Measurements from ENCODE around the gene ENO4. TPM values are rescaled to one million over a fixed set of nuclear protein-coding genes. Genes with fewer than 3 reads are reported as not detected.

The ENO4 gene
- total RNA-seq, 1 donor, result 0.27 TPM

DNA sequence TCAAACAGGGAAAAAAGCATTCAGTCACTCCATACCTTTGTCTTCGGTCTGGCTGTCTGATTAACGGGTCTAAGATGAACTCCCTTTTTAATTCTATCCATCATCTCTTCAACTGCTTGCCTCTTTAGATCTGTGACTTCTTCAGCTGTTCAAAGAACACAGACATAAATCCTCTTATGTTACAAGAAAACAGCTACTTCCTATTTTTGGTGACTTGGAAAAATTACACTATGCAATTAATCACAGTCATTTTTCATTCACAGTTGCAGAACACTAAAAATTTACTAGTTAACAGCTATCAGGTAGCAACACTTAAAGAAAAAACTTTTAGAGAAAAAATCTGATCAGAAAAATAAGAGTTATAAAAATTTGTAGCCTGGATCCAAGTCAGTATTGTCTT, 66.0 kb downstream of the ENO4 start:
- TF ChIP-seq, protein P1, sequence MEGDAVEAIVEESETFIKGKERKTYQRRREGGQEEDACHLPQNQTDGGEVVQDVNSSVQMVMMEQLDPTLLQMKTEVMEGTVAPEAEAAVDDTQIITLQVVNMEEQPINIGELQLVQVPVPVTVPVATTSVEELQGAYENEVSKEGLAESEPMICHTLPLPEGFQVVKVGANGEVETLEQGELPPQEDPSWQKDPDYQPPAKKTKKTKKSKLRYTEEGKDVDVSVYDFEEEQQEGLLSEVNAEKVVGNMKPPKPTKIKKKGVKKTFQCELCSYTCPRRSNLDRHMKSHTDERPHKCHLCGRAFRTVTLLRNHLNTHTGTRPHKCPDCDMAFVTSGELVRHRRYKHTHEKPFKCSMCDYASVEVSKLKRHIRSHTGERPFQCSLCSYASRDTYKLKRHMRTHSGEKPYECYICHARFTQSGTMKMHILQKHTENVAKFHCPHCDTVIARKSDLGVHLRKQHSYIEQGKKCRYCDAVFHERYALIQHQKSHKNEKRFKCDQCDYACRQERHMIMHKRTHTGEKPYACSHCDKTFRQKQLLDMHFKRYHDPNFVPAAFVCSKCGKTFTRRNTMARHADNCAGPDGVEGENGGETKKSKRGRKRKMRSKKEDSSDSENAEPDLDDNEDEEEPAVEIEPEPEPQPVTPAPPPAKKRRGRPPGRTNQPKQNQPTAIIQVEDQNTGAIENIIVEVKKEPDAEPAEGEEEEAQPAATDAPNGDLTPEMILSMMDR (IDR thresholded peaks at IDR 0.05; ENCODE audit: insufficient read depth, low read length), result no peak
- DNase-seq (ENCODE audit: low read depth), result no peak

DNA sequence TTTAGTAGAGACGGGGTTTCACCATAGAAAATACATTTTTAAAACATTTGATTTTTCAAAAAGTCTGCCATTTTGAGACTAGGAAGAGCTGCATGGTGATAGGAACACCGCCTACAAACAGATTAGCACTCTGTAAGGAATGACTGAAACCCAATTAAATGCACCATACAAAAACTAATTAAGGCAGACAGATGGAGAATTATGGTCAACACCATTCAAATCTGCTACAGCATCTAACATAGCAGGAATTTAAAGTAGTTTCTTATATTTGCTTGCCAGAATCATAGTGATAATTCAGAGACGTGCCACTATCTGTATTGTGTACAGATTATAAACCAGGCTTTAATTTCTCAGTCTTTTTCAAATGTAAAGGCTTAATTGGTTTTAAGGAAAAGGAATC, 68.2 kb downstream of the ENO4 start:
- no peak for DNase-seq (ENCODE audit: low read depth)
- no peak overlapping the region for H3K4me3 ChIP-seq (ENCODE audit: low read depth, low read length)
- TF ChIP-seq, protein P1 (IDR thresholded peaks at IDR 0.05; ENCODE audit: insufficient read depth, low read length), result no peak

More for the DNA sequence above, 66.0 kb downstream of the ENO4 start:
- H3K4me3 ChIP-seq (ENCODE audit: low read depth, low read length), result no peak overlapping the region

DNA sequence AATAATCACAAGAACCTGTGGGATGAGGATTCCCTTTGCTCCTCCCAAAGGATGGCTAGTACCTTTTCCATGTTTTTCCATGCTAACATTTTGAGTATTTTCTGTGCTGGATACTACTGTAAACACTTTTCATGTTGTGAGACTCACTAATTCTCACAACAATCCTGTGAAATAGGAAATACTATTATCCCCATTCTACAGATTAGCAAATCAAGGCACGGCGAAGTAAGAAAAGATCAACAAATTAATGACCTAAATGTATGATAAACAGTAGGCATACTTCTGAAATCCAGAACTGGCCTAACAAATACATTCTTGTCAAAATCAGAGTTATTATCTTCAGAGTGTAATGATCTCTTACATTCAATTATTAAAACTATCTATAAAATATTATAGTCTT, 69.3 kb downstream of the ENO4 start:
- TF ChIP-seq, protein P1 (IDR thresholded peaks at IDR 0.05; ENCODE audit: insufficient read depth, low read length), result no peak
- no peak overlapping the region for H3K4me3 ChIP-seq (ENCODE audit: low read depth, low read length)
- DNase-seq (ENCODE audit: low read depth), result no peak

DNA sequence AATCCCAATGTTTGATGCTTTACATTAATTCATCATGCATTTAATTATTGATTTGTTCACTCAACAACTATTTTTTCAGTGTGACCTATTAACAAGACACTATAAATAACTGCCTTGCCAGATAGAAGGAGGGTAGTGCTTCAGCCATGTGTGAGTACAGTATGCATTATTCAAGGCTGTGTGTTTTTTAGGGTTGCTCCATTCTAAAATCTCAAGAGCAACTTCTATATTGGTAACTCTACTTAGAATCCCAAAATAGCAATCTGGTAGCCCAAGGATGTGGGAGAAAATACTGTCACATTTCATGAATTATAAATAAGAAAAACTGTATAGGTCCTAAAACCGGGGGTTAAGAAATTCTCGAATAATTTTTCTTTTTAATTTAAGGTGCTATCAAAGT, 69.9 kb downstream of the ENO4 start:
- TF ChIP-seq, protein P1 (IDR thresholded peaks at IDR 0.05; ENCODE audit: insufficient read depth, low read length), result no peak
- no peak overlapping the region for H3K4me3 ChIP-seq (ENCODE audit: low read depth, low read length)
- no peak for DNase-seq (ENCODE audit: low read depth)

GRCh38 chr10:116919706-116920105, 70.4 kb downstream of the ENO4 start:
- TF ChIP-seq, protein P1 (IDR thresholded peaks at IDR 0.05; ENCODE audit: insufficient read depth, low read length), result no peak
- H3K4me3 ChIP-seq (ENCODE audit: low read depth, low read length), result no peak overlapping the region
- no peak for DNase-seq (ENCODE audit: low read depth)

GRCh38 chr10:116925056-116925455, 75.8 kb downstream of the ENO4 start:
- TF ChIP-seq, protein P1 (IDR thresholded peaks at IDR 0.05; ENCODE audit: insufficient read depth, low read length), result no peak
- no peak overlapping the region for H3K4me3 ChIP-seq (ENCODE audit: low read depth, low read length)
- no peak for DNase-seq (ENCODE audit: low read depth)

DNA sequence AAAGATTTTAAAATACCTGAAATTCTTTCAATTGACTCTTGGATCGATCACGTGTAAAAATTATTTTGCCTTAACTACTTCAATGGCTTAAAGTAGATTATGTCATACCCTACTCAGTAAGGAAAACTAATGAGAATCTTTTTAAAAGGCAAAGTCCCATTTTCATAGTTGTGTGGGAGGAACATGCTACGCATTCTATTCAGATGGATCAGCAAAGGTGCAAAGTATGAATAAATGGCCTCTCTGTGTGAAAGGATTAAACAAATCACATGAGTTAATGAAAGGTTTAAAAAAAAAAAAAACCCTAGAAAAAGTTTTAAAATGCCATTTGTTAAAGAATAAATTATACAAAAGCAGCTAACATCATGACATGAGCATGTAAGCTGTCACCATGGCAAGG, 77.1 kb downstream of the ENO4 start:
- no peak for DNase-seq (ENCODE audit: low read depth)
- no peak overlapping the region for H3K4me3 ChIP-seq (ENCODE audit: low read depth, low read length)
- TF ChIP-seq, protein P1 (IDR thresholded peaks at IDR 0.05; ENCODE audit: insufficient read depth, low read length), result no peak

Data from fibroblast of the aortic adventitia (primary cell).